ENCODE measurements around the gene ZNF444.

DNA sequence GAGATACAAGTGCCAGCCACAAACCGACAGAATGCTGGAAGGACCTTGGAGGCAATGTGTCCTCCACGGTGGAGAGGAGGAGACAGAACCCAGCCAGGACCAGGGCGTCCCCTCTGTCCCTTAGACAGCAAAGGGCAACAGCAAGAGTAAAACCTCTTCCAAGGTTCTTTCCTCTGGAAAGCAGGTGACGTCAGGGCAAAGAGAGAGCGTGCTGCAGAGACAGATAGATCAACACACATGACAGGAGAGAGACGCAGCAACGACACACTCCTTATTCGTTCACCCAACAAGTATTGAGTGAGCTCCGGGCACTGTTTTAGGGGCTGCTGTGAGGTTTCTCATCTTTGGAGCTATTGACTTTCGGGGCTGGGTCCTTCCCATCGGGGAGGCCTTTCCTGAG lies 33.5 kb downstream of the ZNF444 start:
- TF ChIP-seq, protein P1, sequence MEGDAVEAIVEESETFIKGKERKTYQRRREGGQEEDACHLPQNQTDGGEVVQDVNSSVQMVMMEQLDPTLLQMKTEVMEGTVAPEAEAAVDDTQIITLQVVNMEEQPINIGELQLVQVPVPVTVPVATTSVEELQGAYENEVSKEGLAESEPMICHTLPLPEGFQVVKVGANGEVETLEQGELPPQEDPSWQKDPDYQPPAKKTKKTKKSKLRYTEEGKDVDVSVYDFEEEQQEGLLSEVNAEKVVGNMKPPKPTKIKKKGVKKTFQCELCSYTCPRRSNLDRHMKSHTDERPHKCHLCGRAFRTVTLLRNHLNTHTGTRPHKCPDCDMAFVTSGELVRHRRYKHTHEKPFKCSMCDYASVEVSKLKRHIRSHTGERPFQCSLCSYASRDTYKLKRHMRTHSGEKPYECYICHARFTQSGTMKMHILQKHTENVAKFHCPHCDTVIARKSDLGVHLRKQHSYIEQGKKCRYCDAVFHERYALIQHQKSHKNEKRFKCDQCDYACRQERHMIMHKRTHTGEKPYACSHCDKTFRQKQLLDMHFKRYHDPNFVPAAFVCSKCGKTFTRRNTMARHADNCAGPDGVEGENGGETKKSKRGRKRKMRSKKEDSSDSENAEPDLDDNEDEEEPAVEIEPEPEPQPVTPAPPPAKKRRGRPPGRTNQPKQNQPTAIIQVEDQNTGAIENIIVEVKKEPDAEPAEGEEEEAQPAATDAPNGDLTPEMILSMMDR (IDR thresholded peaks at IDR 0.05 in 4 of 5, conservative IDR thresholded peaks at IDR 0.05 in 1 of 5) = no peak
- no peak for TF ChIP-seq POLR2A (IDR thresholded peaks at IDR 0.05)

All from gastrocnemius medialis (tissue), 4 donors.